GM13977 (cell line): Measurements from ENCODE around the gene GARS1.

Experiments used
- DNase-seq: peaks from one replicate; pipeline ENCODE4 v3.0.0; 2012; ENCODE audit warnings: low spot score
- CTCF ChIP-seq: IDR thresholded peaks from 2 replicates; pipeline ENCODE4 v1.5.1; 2012; ENCODE audit warnings: mild to moderate bottlenecking, control low read depth; ENCODE audit not compliant: insufficient read depth; ENCODE audit errors: extremely low read depth, missing control alignments
- in situ Hi-C: fragments of 300-500 bp; cut with MboI; formaldehyde crosslinking; loops from one replicate; pipeline ENCODE4 v1.12.0; 2022; ENCODE audit warnings: low sequenced_read_pairs, low pct_unique_long_range_greater_than_20kb, mixed read lengths, inconsistent platforms; ENCODE audit not compliant: unreplicated experiment

The GARS1 gene

GRCh38 chr7:30598121-30598876 lies 3.6 kb downstream of the GARS1 start:
- no peak for DNase-seq
- in situ Hi-C loops: no loop called here
- no peak for TF ChIP-seq CTCF

- no peak for DNase-seq
- TF ChIP-seq CTCF: no peak
- in situ Hi-C loops: no loop called here
Observed at GRCh38 chr7:30604901-30605300, 10.2 kb downstream of the GARS1 start.

GRCh38 chr7:30605832-30606231 lies 11.2 kb downstream of the GARS1 start:
- no peak for DNase-seq
- in situ Hi-C loops: no loop called here
- no peak for TF ChIP-seq CTCF

- in situ Hi-C loops: no loop called here
- no peak for TF ChIP-seq CTCF
- no peak for DNase-seq
Observed at GRCh38 chr7:30612658-30613265, 18.1 kb downstream of the GARS1 start.

- TF ChIP-seq CTCF: no peak
- in situ Hi-C loops: no loop called here
- DNase-seq: no peak
Observed at GRCh38 chr7:30613366-30614325, 19.0 kb downstream of the GARS1 start.

- no peak for TF ChIP-seq CTCF
- DNase-seq: no peak
- in situ Hi-C loops: no loop called here
Observed at GRCh38 chr7:30616318-30616717, 21.6 kb downstream of the GARS1 start.
